KMS-11 (cell line): ENCODE results near the gene TTC34.
"Not testable (repeated sequence)": the region's sequence is repeated elsewhere in the genome, so short reads cannot be mapped to it uniquely, and the experiment has no call there.

Experiments used
- H2AFZ ChIP-seq: fragments of 200-600 bp; sonication (generic); 2 replicates; pipeline ENCODE4 v1.6.1; 2016; ENCODE audit warnings: antibody characterized with exemption, mixed run types, low read depth
- H3K27ac ChIP-seq: fragments of 200-600 bp; sonication (generic); 2 replicates; pipeline ENCODE4 v1.6.1; 2016; ENCODE audit warnings: mild to moderate bottlenecking, mixed run types
- H3K27me3 ChIP-seq: fragments of 200-600 bp; sonication (generic); 2 replicates; pipeline ENCODE4 v1.6.1; 2017; ENCODE audit warnings: mild to moderate bottlenecking, low read depth, mixed run types, moderate library complexity; ENCODE audit not compliant: insufficient read depth
- H3K36me3 ChIP-seq: fragments of 200-600 bp; sonication (generic); 2 replicates; pipeline ENCODE4 v1.6.1; 2017; ENCODE audit warnings: mild to moderate bottlenecking, mixed run types; ENCODE audit not compliant: insufficient read depth
- H3K4me1 ChIP-seq: fragments of 200-600 bp; sonication (generic); 2 replicates; pipeline ENCODE4 v1.6.1; 2016; ENCODE audit warnings: mild to moderate bottlenecking, low read depth, mixed run types; ENCODE audit not compliant: poor library complexity, severe bottlenecking
- H3K4me2 ChIP-seq: fragments of 200-600 bp; sonication (generic); 2 replicates; pipeline ENCODE4 v1.7.0; 2016; ENCODE audit warnings: mild to moderate bottlenecking, mixed run types
- H3K4me3 ChIP-seq: fragments of 200-600 bp; sonication (generic); IDR thresholded peaks from 2 replicates; pipeline ENCODE4 v1.6.1; 2017; ENCODE audit warnings: low read depth, low read length, mixed read lengths; ENCODE audit not compliant: insufficient read depth
- H3K79me2 ChIP-seq: fragments of 200-600 bp; sonication (generic); 2 replicates; pipeline ENCODE4 v1.6.1; 2016; ENCODE audit warnings: low read depth, mixed run types; ENCODE audit not compliant: insufficient read depth
- H3K9ac ChIP-seq: fragments of 200-600 bp; sonication (generic); 2 replicates; pipeline ENCODE4 v1.6.1; 2016; ENCODE audit warnings: mild to moderate bottlenecking, mixed run types
- H4K20me1 ChIP-seq: fragments of 200-600 bp; sonication (generic); 2 replicates; pipeline ENCODE4 v1.6.1; 2016; ENCODE audit warnings: mild to moderate bottlenecking, mixed run types; ENCODE audit not compliant: insufficient read depth

Gene TTC34

GRCh38 chr1:2751866-2752265 lies 49.6 kb downstream of the TTC34 start:
- not testable (repeated sequence) for H3K36me3 ChIP-seq, H3K27me3 ChIP-seq, H3K4me3 ChIP-seq, H3K9ac ChIP-seq, H3K4me2 ChIP-seq, H3K79me2 ChIP-seq, H2AFZ ChIP-seq, H3K27ac ChIP-seq, H3K4me1 ChIP-seq, H4K20me1 ChIP-seq

GRCh38 chr1:2750766-2751730 lies 50.4 kb downstream of the TTC34 start:
- H3K36me3 ChIP-seq, result not testable (repeated sequence)

GRCh38 chr1:2750041-2750680 lies 51.3 kb downstream of the TTC34 start:
- H3K36me3 ChIP-seq, H3K27me3 ChIP-seq, H3K4me1 ChIP-seq, H2AFZ ChIP-seq, H3K9ac ChIP-seq, H3K79me2 ChIP-seq, H4K20me1 ChIP-seq, H3K27ac ChIP-seq, H3K4me3 ChIP-seq, H3K4me2 ChIP-seq: not testable (repeated sequence)

More at GRCh38 chr1:2750766-2751730, 50.4 kb downstream of the TTC34 start:
- not testable (repeated sequence) for H3K27ac ChIP-seq, H3K27me3 ChIP-seq, H3K4me1 ChIP-seq, H4K20me1 ChIP-seq, H3K9ac ChIP-seq, H3K4me3 ChIP-seq, H3K4me2 ChIP-seq, H3K79me2 ChIP-seq, H2AFZ ChIP-seq

GRCh38 chr1:2748626-2749025 lies 52.9 kb downstream of the TTC34 start:
- not testable (repeated sequence) for H4K20me1 ChIP-seq, H3K9ac ChIP-seq, H3K27me3 ChIP-seq, H2AFZ ChIP-seq, H3K79me2 ChIP-seq, H3K4me1 ChIP-seq, H3K27ac ChIP-seq, H3K4me2 ChIP-seq, H3K36me3 ChIP-seq, H3K4me3 ChIP-seq

GRCh38 chr1:2694796-2695195 lies 106.7 kb downstream of the TTC34 start:
- H2AFZ ChIP-seq, H3K79me2 ChIP-seq, H3K4me2 ChIP-seq, H3K4me3 ChIP-seq, H3K9ac ChIP-seq, H3K36me3 ChIP-seq, H4K20me1 ChIP-seq, H3K27me3 ChIP-seq, H3K4me1 ChIP-seq, H3K27ac ChIP-seq: not testable (repeated sequence)

- H3K9ac ChIP-seq, H3K27ac ChIP-seq, H4K20me1 ChIP-seq, H3K4me3 ChIP-seq, H3K4me1 ChIP-seq, H3K27me3 ChIP-seq, H3K4me2 ChIP-seq, H2AFZ ChIP-seq, H3K79me2 ChIP-seq, H3K36me3 ChIP-seq: not testable (repeated sequence)
These were observed 111.3 kb downstream of the TTC34 start for GRCh38 chr1:2690180-2690579.

- H3K27me3 ChIP-seq, H3K4me1 ChIP-seq, H3K27ac ChIP-seq, H3K9ac ChIP-seq, H3K36me3 ChIP-seq, H4K20me1 ChIP-seq, H2AFZ ChIP-seq, H3K4me3 ChIP-seq, H3K79me2 ChIP-seq, H3K4me2 ChIP-seq: not testable (repeated sequence)
These were observed 113.2 kb downstream of the TTC34 start for GRCh38 chr1:2688336-2688665.

- H3K4me3 ChIP-seq, H2AFZ ChIP-seq, H4K20me1 ChIP-seq, H3K27ac ChIP-seq, H3K9ac ChIP-seq, H3K4me1 ChIP-seq, H3K79me2 ChIP-seq, H3K36me3 ChIP-seq, H3K4me2 ChIP-seq, H3K27me3 ChIP-seq: not testable (repeated sequence)
These were observed 113.7 kb downstream of the TTC34 start for GRCh38 chr1:2687638-2688335.

GRCh38 chr1:2687174-2687591 lies 114.3 kb downstream of the TTC34 start:
- H3K36me3 ChIP-seq, H3K79me2 ChIP-seq, H3K27ac ChIP-seq, H3K27me3 ChIP-seq, H3K4me1 ChIP-seq, H3K9ac ChIP-seq, H4K20me1 ChIP-seq, H2AFZ ChIP-seq, H3K4me3 ChIP-seq, H3K4me2 ChIP-seq: not testable (repeated sequence)
